Sigmoid colon (tissue), 7 donors: Measurements from ENCODE around the gene C12orf60. TPM values are rescaled to one million over a fixed set of nuclear protein-coding genes. Genes with fewer than 3 reads are reported as not detected.

Experiments
- DNase-seq: peaks from one replicate; pipeline ENCODE4 v3.0.0-alpha.2; 2019
- H3K27ac ChIP-seq, 4 donors: fragments of 200-600 bp; sonication (generic); one replicate each; pipeline ENCODE4 v1.5.1; 2016 to 2019; ENCODE audit warnings: mild to moderate bottlenecking in 1 of 4
- H3K27me3 ChIP-seq, 3 donors: fragments of 200-600 bp; sonication (generic); one replicate each; pipeline ENCODE4 v1.5.1; 2019; ENCODE audit warnings: mild to moderate bottlenecking in 1 of 3
- H3K36me3 ChIP-seq, 4 donors: fragments of 200-600 bp; sonication (generic); one replicate each; pipeline ENCODE4 v1.5.1; 2016 to 2019
- H3K4me1 ChIP-seq, 4 donors: fragments of 200-600 bp; sonication (generic); one replicate each; pipeline ENCODE4 v1.5.1; 2017 to 2019
- H3K4me3 ChIP-seq, 4 donors: fragments of 200-600 bp; sonication (generic); one replicate each; pipeline ENCODE4 v1.5.1; 2017 to 2019; ENCODE audit warnings: mild to moderate bottlenecking in 2 of 4, moderate library complexity in 1 of 4
- H3K9me3 ChIP-seq, 4 donors: fragments of 200-600 bp in 3 of 4; sonication (generic) in 3 of 4; one replicate each; pipeline versions ENCODE4 v1.5.1 to v1.6.1; 2013 to 2019
- EP300 ChIP-seq, 4 donors: sonication (generic); formaldehyde crosslinking; IDR thresholded peaks; one replicate each; pipeline ENCODE4 v1.6.1; 2017; ENCODE audit warnings: antibody characterized with exemption in 4 of 4
- POLR2A ChIP-seq, 2 donors: fragments of 450-650 bp; IDR thresholded peaks; one replicate each; pipeline ENCODE4 v1.6.1; 2016; ENCODE audit warnings: antibody characterized with exemption in 2 of 2, mild to moderate bottlenecking in 2 of 2, moderate library complexity in 2 of 2
- POLR2AphosphoS5 ChIP-seq, 4 donors: sonication (generic); formaldehyde crosslinking; IDR thresholded peaks; one replicate each; pipeline ENCODE4 v1.6.1; 2017; ENCODE audit warnings: antibody characterized with exemption in 4 of 4
- WGBS, 2 donors: extraction: QIAGEN DNeasy Blood & Tissue Kit; methylation state at CpG; one replicate each; pipeline ENCODE4 v1.1.7; 2013; 5-methylcytosine and 5-hydroxymethylcytosine counted together
- intact Hi-C: fragments of 100-400 bp; cut with DNase I; formaldehyde crosslinking; loops from one replicate; pipeline ENCODE4 v1.15.1; 2023
- polyA plus RNA-seq, 3 donors: library from polyadenylated mRNA; stranded (reverse); fragments of 200-250 nt; gene quantifications; one replicate each; pipeline ENCODE4 v1.2.3, GENCODE V29; 2013
- total RNA-seq, 4 donors: library from RNA; depleted of rRNA; stranded (reverse); fragments of >200 nt; gene quantifications; one replicate each; pipeline ENCODE4 v1.1.0, GENCODE V29; 2016
- TF ChIP-seq, protein P1 (sequence below), 4 experiments: fragments of 450-650 bp in 3 of 4; fragments of 200-600 bp in 1 of 4; IDR thresholded peaks; one replicate each; pipeline ENCODE4 v1.5.1; 2016 to 2019; ENCODE audit warnings: antibody characterized with exemption in 4 of 4, mild to moderate bottlenecking in 3 of 4, moderate library complexity in 2 of 4
- donor health status: healthy with polysubstance abuse.
- donor health status: Bipolar disorder and iron deficiency.
- donor health status: healthy.

The C12orf60 gene
- total and polyA plus RNA-seq, 7 donors, result 0.60 to 2.0 (median 0.90) TPM; not detected in 1

DNA sequence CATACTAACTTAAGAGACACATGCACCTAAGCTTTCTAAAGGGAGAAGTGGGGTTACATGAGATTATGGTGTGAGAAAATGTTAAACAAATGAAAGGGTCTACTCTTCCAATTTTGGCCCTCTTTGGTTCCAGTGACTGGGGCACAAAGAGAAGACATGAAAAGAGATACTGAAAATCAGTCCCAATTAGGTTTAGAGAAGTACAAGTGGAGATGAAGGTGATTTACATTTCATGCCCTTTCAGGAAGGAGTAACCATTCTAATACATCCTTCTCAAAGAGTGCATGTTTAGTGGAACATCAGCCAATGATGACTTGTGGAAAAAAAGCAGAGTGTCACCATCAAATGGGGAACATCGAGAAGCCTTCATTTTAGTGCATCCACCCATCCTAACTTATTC, 67.8 kb downstream of the C12orf60 start:
- no peaks in the 10 kb centered on the region for H3K36me3 ChIP-seq
- no peak overlapping the region for H3K27ac ChIP-seq
- H3K4me1 ChIP-seq, result peaks cover 0 to 21% (median 10%) of the 10 kb centered on the region in 4 donors
- no peaks in the 10 kb centered on the region for H3K27me3 ChIP-seq
- 85 to 97% methylated on average over 1 of the region's 1 CpG for WGBS, 2 donors
- DNase-seq, result no peak
- peaks cover 0 to 5% (median 2%) of the 10 kb centered on the region in 4 donors for H3K9me3 ChIP-seq
- H3K4me3 ChIP-seq, result no peak overlapping the region
- TF ChIP-seq, protein P1, sequence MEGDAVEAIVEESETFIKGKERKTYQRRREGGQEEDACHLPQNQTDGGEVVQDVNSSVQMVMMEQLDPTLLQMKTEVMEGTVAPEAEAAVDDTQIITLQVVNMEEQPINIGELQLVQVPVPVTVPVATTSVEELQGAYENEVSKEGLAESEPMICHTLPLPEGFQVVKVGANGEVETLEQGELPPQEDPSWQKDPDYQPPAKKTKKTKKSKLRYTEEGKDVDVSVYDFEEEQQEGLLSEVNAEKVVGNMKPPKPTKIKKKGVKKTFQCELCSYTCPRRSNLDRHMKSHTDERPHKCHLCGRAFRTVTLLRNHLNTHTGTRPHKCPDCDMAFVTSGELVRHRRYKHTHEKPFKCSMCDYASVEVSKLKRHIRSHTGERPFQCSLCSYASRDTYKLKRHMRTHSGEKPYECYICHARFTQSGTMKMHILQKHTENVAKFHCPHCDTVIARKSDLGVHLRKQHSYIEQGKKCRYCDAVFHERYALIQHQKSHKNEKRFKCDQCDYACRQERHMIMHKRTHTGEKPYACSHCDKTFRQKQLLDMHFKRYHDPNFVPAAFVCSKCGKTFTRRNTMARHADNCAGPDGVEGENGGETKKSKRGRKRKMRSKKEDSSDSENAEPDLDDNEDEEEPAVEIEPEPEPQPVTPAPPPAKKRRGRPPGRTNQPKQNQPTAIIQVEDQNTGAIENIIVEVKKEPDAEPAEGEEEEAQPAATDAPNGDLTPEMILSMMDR (IDR thresholded peaks at IDR 0.05), result no peak
- TF ChIP-seq POLR2A (IDR thresholded peaks at IDR 0.05) (no peak), EP300 (IDR thresholded peaks at IDR 0.05) (no peak), POLR2AphosphoS5 (IDR thresholded peaks at IDR 0.05) (no peak)
- intact Hi-C loops, result no loop called here

DNA sequence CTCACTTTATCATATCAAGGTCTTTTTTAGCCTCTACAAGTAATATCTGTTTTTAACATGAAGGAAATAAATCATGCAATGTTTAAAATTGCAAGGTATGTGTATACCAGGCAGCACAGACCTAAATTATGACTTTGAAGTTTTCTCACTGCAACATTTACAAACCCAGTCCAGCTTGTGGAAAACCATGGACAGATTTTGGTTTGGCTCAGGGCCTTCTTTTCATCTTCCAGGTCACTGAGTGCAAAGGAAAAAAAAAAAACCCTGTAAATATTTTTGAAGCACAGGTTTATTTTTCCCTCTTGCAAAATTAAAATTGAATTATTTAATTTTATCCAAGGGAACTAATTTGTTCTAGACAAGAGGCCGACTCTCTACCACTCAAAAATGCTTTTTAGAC, 68.4 kb downstream of the C12orf60 start:
- Histone ChIP-seq H3K4me3 (no peak overlapping the region), H3K9me3 (peaks cover 0 to 2% (median 0%) of the 10 kb centered on the region in 4 donors), H3K27me3 (no peaks in the 10 kb centered on the region), H3K27ac (no peak overlapping the region), H3K36me3 (no peaks in the 10 kb centered on the region), H3K4me1 (peaks cover 0 to 21% (median 10%) of the 10 kb centered on the region in 4 donors)
- WGBS, 2 donors, result 84 to 88% methylated on average over 1 of the region's 1 CpG
- no peak for DNase-seq
- TF ChIP-seq, protein P1 (IDR thresholded peaks at IDR 0.05), result no peak
- no peak for TF ChIP-seq POLR2A (IDR thresholded peaks at IDR 0.05)
- no peak for TF ChIP-seq POLR2AphosphoS5 (IDR thresholded peaks at IDR 0.05)
- TF ChIP-seq EP300 (IDR thresholded peaks at IDR 0.05), result no peak
- intact Hi-C loops, result no loop called here

DNA sequence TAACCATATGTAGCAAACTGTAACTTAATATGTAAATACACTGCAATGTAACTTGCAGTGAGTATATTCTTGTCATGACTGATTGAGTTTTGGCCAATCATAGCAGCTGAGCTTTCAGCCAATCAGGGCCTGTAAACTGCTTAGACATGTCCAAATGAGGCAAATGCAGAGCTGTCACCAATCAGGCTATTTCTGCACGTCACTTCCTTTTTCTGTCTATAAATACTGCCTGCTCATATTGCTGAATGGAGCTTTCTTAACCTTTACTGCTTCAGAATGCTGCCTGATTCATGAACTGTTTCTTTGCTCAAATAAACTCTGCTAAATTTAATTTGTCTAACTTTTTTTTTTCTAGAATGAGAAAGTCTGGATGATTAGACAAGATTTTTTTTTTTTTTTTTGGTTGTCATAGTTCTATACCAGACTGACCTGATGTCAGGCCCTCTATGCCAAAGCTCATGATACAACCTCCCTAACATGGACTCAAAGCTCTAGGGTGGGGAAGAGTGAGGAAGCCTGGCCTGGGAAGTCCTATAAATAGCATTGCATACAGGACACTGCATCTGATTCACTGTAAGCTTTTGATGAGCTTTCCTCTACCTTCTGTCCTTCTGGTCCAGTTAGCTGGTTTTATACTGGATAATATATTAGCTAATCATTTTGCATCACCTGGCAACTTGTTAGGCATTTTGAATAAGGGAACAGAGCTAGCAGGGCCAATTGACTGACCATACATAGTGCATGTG, 70.1 kb downstream of the C12orf60 start:
- no peak for DNase-seq
- H3K27me3 ChIP-seq, result no peaks in the 10 kb centered on the region
- intact Hi-C loops, result no loop called here
- TF ChIP-seq, protein P1 (IDR thresholded peaks at IDR 0.05), result no peak
- TF ChIP-seq POLR2A (IDR thresholded peaks at IDR 0.05) (no peak), EP300 (IDR thresholded peaks at IDR 0.05) (no peak), POLR2AphosphoS5 (IDR thresholded peaks at IDR 0.05) (no peak)
- H3K36me3 ChIP-seq, result no peaks in the 10 kb centered on the region
- no peaks in the 10 kb centered on the region for H3K9me3 ChIP-seq
- no peak overlapping the region for H3K27ac ChIP-seq
- 61 to 77% methylated on average over 1 of the region's 1 CpG for WGBS, 2 donors
- no peak overlapping the region for H3K4me3 ChIP-seq
- H3K4me1 ChIP-seq, result peaks cover 0 to 21% (median 10%) of the 10 kb centered on the region in 4 donors

Other genes with a start within 250 kb of the C12orf60 start
- gene PLBD1, start 235.8 kb upstream of the C12orf60 start, total RNA-seq, result 10 to 100 TPM in 2 of 4 donors, 1 to 10 TPM in 2; 8.7 to 16.2 (median 11.8) TPM
- 10 to 100 TPM; 15.6 to 24.4 (median 18.3) TPM for gene PLBD1, start 235.8 kb upstream of the C12orf60 start, polyA plus RNA-seq
- gene GUCY2C, start 107.1 kb upstream of the C12orf60 start, total RNA-seq, result under 1 TPM in 1 of 4 donors, not detected in 3; 0.55 TPM
- gene GUCY2C, start 107.1 kb upstream of the C12orf60 start, polyA plus RNA-seq, result 10 to 100 TPM in 1 of 3 donors, 1 to 10 TPM in 2; 8.4 to 26.9 (median 9.0) TPM
- 10 to 100 TPM; 14.3 to 20.7 (median 16.7) TPM for gene WBP11, start 192 bp upstream of the C12orf60 start, total RNA-seq
- 10 to 100 TPM; 13.2 to 24.1 (median 13.6) TPM for gene WBP11, start 192 bp upstream of the C12orf60 start, polyA plus RNA-seq
- 1 to 10 TPM in 1 of 4 donors, under 1 TPM in 2, not detected in 1; 0.16 to 1.1 (median 0.55) TPM for gene SMCO3, start 10.5 kb downstream of the C12orf60 start, total RNA-seq
- under 1 TPM in 1 of 3 donors, not detected in 2; 0.09 TPM for gene SMCO3, start 10.5 kb downstream of the C12orf60 start, polyA plus RNA-seq
- gene ART4, start 39.9 kb downstream of the C12orf60 start, total RNA-seq, result 1 to 10 TPM in 2 of 4 donors, under 1 TPM in 2; 0.27 to 3.1 (median 1.2) TPM
- gene ART4, start 39.9 kb downstream of the C12orf60 start, polyA plus RNA-seq, result under 1 TPM in 2 of 3 donors, not detected in 1; 0.36 to 0.60 TPM
- 1,000 to 10,000 TPM in 3 of 4 donors, 100 to 1,000 TPM in 1; 984 to 2,103 (median 1,249) TPM for gene MGP, start 82.2 kb downstream of the C12orf60 start, total RNA-seq
- gene MGP, start 82.2 kb downstream of the C12orf60 start, polyA plus RNA-seq, result 100 to 1,000 TPM in 2 of 3 donors, 10 to 100 TPM in 1; 21.7 to 436 (median 179) TPM
- gene ERP27, start 134.9 kb downstream of the C12orf60 start, total RNA-seq, result not detected
- 1 to 10 TPM in 1 of 3 donors, under 1 TPM in 2; 0.23 to 2.3 (median 0.60) TPM for gene ERP27, start 134.9 kb downstream of the C12orf60 start, polyA plus RNA-seq
- gene ARHGDIB, start 157.9 kb downstream of the C12orf60 start, total RNA-seq, result 10 to 100 TPM; 21.0 to 71.4 (median 48.8) TPM
- gene ARHGDIB, start 157.9 kb downstream of the C12orf60 start, polyA plus RNA-seq, result 100 to 1,000 TPM in 1 of 3 donors, 10 to 100 TPM in 2; 89.5 to 304 (median 93.4) TPM
- gene PDE6H, start 169.4 kb downstream of the C12orf60 start, total RNA-seq, result not detected
- not detected for gene PDE6H, start 169.4 kb downstream of the C12orf60 start, polyA plus RNA-seq